GM19035 (cell line): ENCODE data around the gene SLC38A9.
"Not testable (repeated sequence)": the region's sequence is repeated elsewhere in the genome, so short reads cannot be mapped to it uniquely, and the experiment has no call there.

Experiments
- ATAC-seq: cut with Tn5 transposase; IDR thresholded peaks from one replicate; pipeline ENCODE4 v1.9.1; 2021; ENCODE audit not compliant: unreplicated experiment

SLC38A9 gene

GRCh38 chr5:55706230-55706629 is 5.9 kb downstream of the SLC38A9 start:
- ATAC-seq = no peak

GRCh38 chr5:55702598-55703345 is 9.4 kb downstream of the SLC38A9 start:
- no peak for ATAC-seq

GRCh38 chr5:55701462-55702103 is 10.5 kb downstream of the SLC38A9 start:
- no peak for ATAC-seq

- ATAC-seq = no peak
Observed at GRCh38 chr5:55700745-55701144, 11.4 kb downstream of the SLC38A9 start.

GRCh38 chr5:55699041-55699688 is 13.0 kb downstream of the SLC38A9 start:
- no peak for ATAC-seq

GRCh38 chr5:55696704-55697103 is 15.4 kb downstream of the SLC38A9 start:
- not testable (repeated sequence) for ATAC-seq

- no peak for ATAC-seq
Observed at GRCh38 chr5:55694152-55694830, 17.8 kb downstream of the SLC38A9 start.

GRCh38 chr5:55692509-55692908 is 19.6 kb downstream of the SLC38A9 start:
- ATAC-seq = no peak

- no peak for ATAC-seq
Observed at GRCh38 chr5:55692106-55692417, 20.1 kb downstream of the SLC38A9 start.

- ATAC-seq = no peak
Observed at GRCh38 chr5:55691265-55692105, 20.6 kb downstream of the SLC38A9 start.

- ATAC-seq = no peak
Observed at GRCh38 chr5:55682071-55682470, 30.1 kb downstream of the SLC38A9 start.

- no peak for ATAC-seq
Observed at GRCh38 chr5:55681301-55681700, 30.8 kb downstream of the SLC38A9 start.

- ATAC-seq = no peak
Observed at GRCh38 chr5:55680353-55680752, 31.8 kb downstream of the SLC38A9 start.

GRCh38 chr5:55679556-55679955 is 32.6 kb downstream of the SLC38A9 start:
- no peak for ATAC-seq

- no peak for ATAC-seq
Observed at GRCh38 chr5:55675119-55675518, 37.0 kb downstream of the SLC38A9 start.

GRCh38 chr5:55674340-55674739 is 37.8 kb downstream of the SLC38A9 start:
- ATAC-seq = no peak

GRCh38 chr5:55672477-55672911 is 39.6 kb downstream of the SLC38A9 start:
- ATAC-seq = no peak

- ATAC-seq = no peak
Observed at GRCh38 chr5:55671975-55672374, 40.1 kb downstream of the SLC38A9 start.

GRCh38 chr5:55668356-55668755 is 43.8 kb downstream of the SLC38A9 start:
- ATAC-seq = no peak

GRCh38 chr5:55667938-55668337 is 44.2 kb downstream of the SLC38A9 start:
- no peak for ATAC-seq

GRCh38 chr5:55665065-55665464 is 47.1 kb downstream of the SLC38A9 start:
- no peak for ATAC-seq
